T-helper 2 cell treated with Interferon-gamma antibody and Interleukin-4, amounts not matched to agents 5 μg/mL and 100 μg/mL, for 36 hours (primary cell): ENCODE results near the gene CUEDC2.

Experiments
- DNase-seq: peaks from one replicate; pipeline ENCODE4 v3.0.0; 2021; ENCODE audit warnings: low spot score
- H3K27ac Mint-ChIP-seq: one replicate; pipeline ENCODE4 v1.8.0; 2021; ENCODE audit warnings: mild to moderate bottlenecking, mixed read lengths
- H3K27me3 Mint-ChIP-seq: one replicate; pipeline ENCODE4 v1.8.0; 2021; ENCODE audit warnings: low read depth, mixed read lengths
- H3K36me3 Mint-ChIP-seq: one replicate; pipeline ENCODE4 v1.8.0; 2021; ENCODE audit warnings: low read depth, mixed read lengths
- H3K4me1 Mint-ChIP-seq: one replicate; pipeline ENCODE4 v1.8.0; 2021; ENCODE audit warnings: low read depth, mixed read lengths
- H3K4me3 Mint-ChIP-seq: one replicate; pipeline ENCODE4 v1.8.0; 2022; ENCODE audit warnings: mild to moderate bottlenecking, moderate library complexity, mixed read lengths
- H3K9me3 Mint-ChIP-seq: one replicate; pipeline ENCODE4 v1.8.0; 2021; ENCODE audit warnings: mixed read lengths

CUEDC2 gene

GRCh38 chr10:102449321-102450123 is 17.1 kb upstream of the CUEDC2 start:
- H3K4me1 Mint-ChIP-seq, result peaks cover 22% of the 10 kb centered on the region
- peak overlapping the region; percentile 92 for H3K4me3 Mint-ChIP-seq
- no peaks in the 10 kb centered on the region for H3K27me3 Mint-ChIP-seq
- peak; percentile 81 for DNase-seq
- peak overlapping the region; percentile 86 for H3K27ac Mint-ChIP-seq
- peaks cover 9% of the 10 kb centered on the region for H3K36me3 Mint-ChIP-seq
- H3K9me3 Mint-ChIP-seq, result no peaks in the 10 kb centered on the region

GRCh38 chr10:102444851-102445250 is 12.5 kb upstream of the CUEDC2 start:
- H3K4me3 Mint-ChIP-seq, result no peak overlapping the region
- no peak for DNase-seq
- H3K36me3 Mint-ChIP-seq, result peaks cover 3% of the 10 kb centered on the region
- H3K9me3 Mint-ChIP-seq, result no peaks in the 10 kb centered on the region
- peaks cover 7% of the 10 kb centered on the region for H3K4me1 Mint-ChIP-seq
- no peak overlapping the region for H3K27ac Mint-ChIP-seq
- no peaks in the 10 kb centered on the region for H3K27me3 Mint-ChIP-seq

GRCh38 chr10:102438374-102438773 is 6.0 kb upstream of the CUEDC2 start:
- H3K4me3 Mint-ChIP-seq, result peak overlapping the region; percentile 97
- no peak overlapping the region for H3K27ac Mint-ChIP-seq
- peaks cover 37% of the 10 kb centered on the region for H3K4me1 Mint-ChIP-seq

GRCh38 chr10:102437515-102437914 is 5.1 kb upstream of the CUEDC2 start:
- no peak for DNase-seq
- no peaks in the 10 kb centered on the region for H3K27me3 Mint-ChIP-seq
- peaks cover 39% of the 10 kb centered on the region for H3K4me1 Mint-ChIP-seq
- peaks cover 18% of the 10 kb centered on the region for H3K36me3 Mint-ChIP-seq
- peak overlapping the region; percentile 97 for H3K4me3 Mint-ChIP-seq
- no peaks in the 10 kb centered on the region for H3K9me3 Mint-ChIP-seq
- peak overlapping the region; percentile 41 for H3K27ac Mint-ChIP-seq

More at GRCh38 chr10:102438374-102438773, 6.0 kb upstream of the CUEDC2 start:
- DNase-seq, result no peak
- Mint-ChIP-seq H3K9me3 (no peaks in the 10 kb centered on the region), H3K36me3 (peaks cover 18% of the 10 kb centered on the region), H3K27me3 (no peaks in the 10 kb centered on the region)

- Mint-ChIP-seq H3K9me3 (no peaks in the 10 kb centered on the region), H3K27me3 (no peaks in the 10 kb centered on the region), H3K27ac (peak overlapping the region; percentile 89), H3K4me1 (peaks cover 44% of the 10 kb centered on the region), H3K36me3 (peaks cover 23% of the 10 kb centered on the region), H3K4me3 (peak overlapping the region; percentile 97)
- no peak for DNase-seq
Measured at GRCh38 chr10:102436312-102436711, 3.9 kb upstream of the CUEDC2 start.

GRCh38 chr10:102435529-102436233 is 3.3 kb upstream of the CUEDC2 start:
- peak; percentile 70 for DNase-seq
- Mint-ChIP-seq H3K4me3 (peak overlapping the region; percentile 97), H3K27ac (peak overlapping the region; percentile 89), H3K27me3 (no peaks in the 10 kb centered on the region), H3K9me3 (no peaks in the 10 kb centered on the region), H3K4me1 (peaks cover 44% of the 10 kb centered on the region), H3K36me3 (peaks cover 23% of the 10 kb centered on the region)

GRCh38 chr10:102435133-102435497 is 2.7 kb upstream of the CUEDC2 start:
- Mint-ChIP-seq H3K36me3 (peaks cover 25% of the 10 kb centered on the region), H3K27me3 (no peaks in the 10 kb centered on the region), H3K9me3 (no peaks in the 10 kb centered on the region), H3K27ac (peak overlapping the region; percentile 89), H3K4me3 (peak overlapping the region; percentile 97), H3K4me1 (peaks cover 46% of the 10 kb centered on the region)
- no peak for DNase-seq

- no peaks in the 10 kb centered on the region for H3K27me3 Mint-ChIP-seq
- H3K9me3 Mint-ChIP-seq, result no peaks in the 10 kb centered on the region
- peak overlapping the region; percentile 89 for H3K27ac Mint-ChIP-seq
- H3K4me3 Mint-ChIP-seq, result peak overlapping the region; percentile 97
- H3K4me1 Mint-ChIP-seq, result peaks cover 46% of the 10 kb centered on the region
- H3K36me3 Mint-ChIP-seq, result peaks cover 25% of the 10 kb centered on the region
- no peak for DNase-seq
Measured at GRCh38 chr10:102434394-102435132, 2.2 kb upstream of the CUEDC2 start.

GRCh38 chr10:102433619-102434046 is 1.3 kb upstream of the CUEDC2 start:
- peak overlapping the region; percentile 97 for H3K4me3 Mint-ChIP-seq
- DNase-seq, result no peak
- H3K4me1 Mint-ChIP-seq, result peaks cover 46% of the 10 kb centered on the region
- no peaks in the 10 kb centered on the region for H3K27me3 Mint-ChIP-seq
- peak overlapping the region; percentile 94 for H3K27ac Mint-ChIP-seq
- H3K36me3 Mint-ChIP-seq, result peaks cover 25% of the 10 kb centered on the region
- no peaks in the 10 kb centered on the region for H3K9me3 Mint-ChIP-seq

GRCh38 chr10:102431452-102432124 is 786 bp downstream of the CUEDC2 start:
- Mint-ChIP-seq H3K36me3 (peaks cover 12% of the 10 kb centered on the region), H3K4me1 (peaks cover 32% of the 10 kb centered on the region), H3K4me3 (peak overlapping the region; percentile 97), H3K27me3 (no peaks in the 10 kb centered on the region), H3K27ac (peak overlapping the region; percentile 94), H3K9me3 (no peaks in the 10 kb centered on the region)
- no peak for DNase-seq

GRCh38 chr10:102429468-102429867 is 2.9 kb downstream of the CUEDC2 start:
- Mint-ChIP-seq H3K36me3 (peaks cover 8% of the 10 kb centered on the region), H3K4me1 (peaks cover 25% of the 10 kb centered on the region), H3K27ac (no peak overlapping the region), H3K9me3 (no peaks in the 10 kb centered on the region), H3K4me3 (no peak overlapping the region), H3K27me3 (no peaks in the 10 kb centered on the region)
- DNase-seq, result no peak

- no peak overlapping the region for H3K4me3 Mint-ChIP-seq
- H3K36me3 Mint-ChIP-seq, result peaks cover 12% of the 10 kb centered on the region
- H3K4me1 Mint-ChIP-seq, result peaks cover 17% of the 10 kb centered on the region
- no peak for DNase-seq
- H3K9me3 Mint-ChIP-seq, result no peaks in the 10 kb centered on the region
- no peak overlapping the region for H3K27ac Mint-ChIP-seq
- H3K27me3 Mint-ChIP-seq, result no peaks in the 10 kb centered on the region
Measured at GRCh38 chr10:102426803-102427287, 5.5 kb downstream of the CUEDC2 start.

GRCh38 chr10:102425444-102425843 is 6.9 kb downstream of the CUEDC2 start:
- Mint-ChIP-seq H3K27ac (no peak overlapping the region), H3K9me3 (no peaks in the 10 kb centered on the region), H3K4me1 (peaks cover 14% of the 10 kb centered on the region), H3K27me3 (peaks cover 3% of the 10 kb centered on the region), H3K4me3 (no peak overlapping the region), H3K36me3 (peaks cover 8% of the 10 kb centered on the region)
- no peak for DNase-seq
